ENCODE results near the gene KRT15.

DNA sequence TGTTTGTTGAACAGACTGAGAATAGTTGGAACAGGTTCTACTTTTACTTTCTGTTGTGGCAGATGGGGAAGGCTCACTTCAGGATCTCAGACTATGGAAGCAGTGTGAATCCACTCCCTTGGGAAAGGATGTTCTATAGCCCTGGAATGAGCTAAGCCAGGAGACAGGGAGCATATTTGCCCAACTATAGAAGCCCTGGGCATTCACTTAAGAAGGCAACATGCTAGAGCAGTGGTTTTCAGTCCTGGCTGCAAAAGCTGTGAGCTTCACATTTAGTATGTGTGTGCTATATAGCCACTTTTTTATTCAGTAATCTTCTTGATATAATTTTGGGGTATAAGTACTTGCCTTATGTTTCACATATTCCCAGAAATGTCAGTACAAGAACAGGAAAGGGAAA lies 50.3 kb downstream of the KRT15 start:
- TF ChIP-seq, protein P1, sequence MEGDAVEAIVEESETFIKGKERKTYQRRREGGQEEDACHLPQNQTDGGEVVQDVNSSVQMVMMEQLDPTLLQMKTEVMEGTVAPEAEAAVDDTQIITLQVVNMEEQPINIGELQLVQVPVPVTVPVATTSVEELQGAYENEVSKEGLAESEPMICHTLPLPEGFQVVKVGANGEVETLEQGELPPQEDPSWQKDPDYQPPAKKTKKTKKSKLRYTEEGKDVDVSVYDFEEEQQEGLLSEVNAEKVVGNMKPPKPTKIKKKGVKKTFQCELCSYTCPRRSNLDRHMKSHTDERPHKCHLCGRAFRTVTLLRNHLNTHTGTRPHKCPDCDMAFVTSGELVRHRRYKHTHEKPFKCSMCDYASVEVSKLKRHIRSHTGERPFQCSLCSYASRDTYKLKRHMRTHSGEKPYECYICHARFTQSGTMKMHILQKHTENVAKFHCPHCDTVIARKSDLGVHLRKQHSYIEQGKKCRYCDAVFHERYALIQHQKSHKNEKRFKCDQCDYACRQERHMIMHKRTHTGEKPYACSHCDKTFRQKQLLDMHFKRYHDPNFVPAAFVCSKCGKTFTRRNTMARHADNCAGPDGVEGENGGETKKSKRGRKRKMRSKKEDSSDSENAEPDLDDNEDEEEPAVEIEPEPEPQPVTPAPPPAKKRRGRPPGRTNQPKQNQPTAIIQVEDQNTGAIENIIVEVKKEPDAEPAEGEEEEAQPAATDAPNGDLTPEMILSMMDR (IDR thresholded peaks at IDR 0.05) = no peak
- no peak for TF ChIP-seq POLR2A (IDR thresholded peaks at IDR 0.05)

Measured in right lobe of liver (tissue), 4 donors.